Measurements from ENCODE around the gene CNTN4.

The CNTN4 gene

DNA sequence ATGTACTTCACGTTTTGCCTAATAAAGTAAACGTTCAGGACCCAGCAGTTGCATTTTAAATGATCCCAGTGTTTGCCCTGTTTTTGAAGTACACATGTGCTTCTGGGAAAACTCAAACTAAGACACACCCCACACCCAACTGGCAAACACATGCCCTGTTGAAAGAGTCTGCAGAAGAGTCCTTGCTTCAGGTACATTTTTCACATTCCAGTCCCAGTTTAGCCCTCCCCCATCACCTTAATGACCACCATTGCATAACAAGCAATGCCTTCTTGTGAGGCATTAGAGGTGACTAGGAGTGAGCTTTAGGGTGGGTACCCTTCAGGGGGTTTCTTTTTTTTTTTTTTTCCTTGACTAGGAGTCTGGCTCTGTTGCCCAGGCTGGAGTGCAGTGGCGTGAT, 322.3 kb downstream of the CNTN4 start:
- Histone ChIP-seq H3K4me3 (ENCODE audit: low read depth, low read length) (no peak overlapping the region), H3K36me3 (replicated peaks) (no peaks in the 10 kb centered on the region), H3K27ac (no peak overlapping the region), H3K27me3 (replicated peaks) (no peaks in the 10 kb centered on the region)
- DNase-seq = no peak
- in situ Hi-C loops (cut with HindIII; ENCODE audit: low pct_ligation_motif_present, low sequenced_read_pairs) = no loop called here
- TF ChIP-seq CTCF (IDR thresholded peaks at IDR 0.05; ENCODE audit: low read depth, low read length, missing control alignments) = no peak

- TF ChIP-seq CTCF (IDR thresholded peaks at IDR 0.05; ENCODE audit: low read depth, low read length, missing control alignments) = no peak
- Histone ChIP-seq H3K27me3 (replicated peaks) (no peaks in the 10 kb centered on the region), H3K27ac (no peak overlapping the region), H3K36me3 (replicated peaks) (no peaks in the 10 kb centered on the region), H3K4me3 (ENCODE audit: low read depth, low read length) (no peak overlapping the region)
- DNase-seq = no peak
- in situ Hi-C loops (cut with HindIII; ENCODE audit: low pct_ligation_motif_present, low sequenced_read_pairs) = no loop called here
Observed at GRCh38 chr3:2423143-2423542, 324.5 kb downstream of the CNTN4 start.

DNA sequence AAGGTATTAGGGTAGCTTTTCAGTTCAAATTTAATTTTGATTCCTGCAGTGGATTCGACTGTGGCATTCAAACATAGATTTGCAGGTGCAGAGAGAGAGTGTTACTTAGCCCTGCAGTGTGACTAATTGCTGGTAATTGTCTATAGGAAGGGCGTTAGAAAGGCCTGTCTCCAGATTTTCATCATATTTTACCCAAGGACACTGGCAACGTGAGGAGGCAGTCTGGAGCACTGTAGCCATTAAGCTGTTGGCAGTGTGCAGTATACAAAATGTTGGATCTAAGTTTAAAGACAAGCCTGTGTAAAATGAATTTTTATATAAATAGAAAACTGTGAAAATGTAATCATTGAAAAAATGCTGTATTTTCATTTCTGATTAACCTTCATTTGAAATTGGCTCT, 342.9 kb downstream of the CNTN4 start:
- Histone ChIP-seq H3K36me3 (replicated peaks) (no peaks in the 10 kb centered on the region), H3K4me3 (ENCODE audit: low read depth, low read length) (no peak overlapping the region), H3K27ac (no peak overlapping the region), H3K27me3 (replicated peaks) (no peaks in the 10 kb centered on the region)
- TF ChIP-seq CTCF (IDR thresholded peaks at IDR 0.05; ENCODE audit: low read depth, low read length, missing control alignments) = no peak
- DNase-seq = no peak
- in situ Hi-C loops (cut with HindIII; ENCODE audit: low pct_ligation_motif_present, low sequenced_read_pairs) = no loop called here

DNA sequence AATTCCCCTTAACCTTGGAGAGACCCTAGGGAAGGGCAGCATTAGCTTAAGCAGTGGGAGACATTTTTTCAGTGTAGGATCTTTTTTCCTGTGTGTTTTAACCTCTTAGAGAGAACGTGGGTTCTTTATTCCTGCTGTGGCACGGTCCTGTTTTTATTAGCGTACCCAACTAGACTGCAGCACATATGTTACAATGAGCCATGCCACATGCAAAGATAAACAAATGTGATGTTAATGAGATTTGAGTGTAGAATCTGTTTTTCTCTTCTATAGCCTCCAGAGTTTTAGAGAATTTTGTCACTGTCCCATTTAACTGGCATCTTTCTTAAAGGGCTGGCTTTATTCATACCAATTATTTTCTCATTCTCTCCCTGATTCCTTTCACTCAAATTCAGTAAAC, 347.5 kb downstream of the CNTN4 start:
- in situ Hi-C loops (cut with HindIII; ENCODE audit: low pct_ligation_motif_present, low sequenced_read_pairs) = no loop called here
- Histone ChIP-seq H3K4me3 (ENCODE audit: low read depth, low read length) (no peak overlapping the region), H3K27ac (no peak overlapping the region), H3K36me3 (replicated peaks) (no peaks in the 10 kb centered on the region), H3K27me3 (replicated peaks) (no peaks in the 10 kb centered on the region)
- TF ChIP-seq CTCF (IDR thresholded peaks at IDR 0.05; ENCODE audit: low read depth, low read length, missing control alignments) = no peak
- DNase-seq = no peak

- TF ChIP-seq CTCF (IDR thresholded peaks at IDR 0.05; ENCODE audit: low read depth, low read length, missing control alignments) = no peak
- in situ Hi-C loops (cut with HindIII; ENCODE audit: low pct_ligation_motif_present, low sequenced_read_pairs) = no loop called here
- no peak overlapping the region for H3K4me3 ChIP-seq (ENCODE audit: low read depth, low read length)
- H3K36me3 ChIP-seq (replicated peaks) = no peaks in the 10 kb centered on the region
- H3K27ac ChIP-seq = no peak overlapping the region
- H3K27me3 ChIP-seq (replicated peaks) = no peaks in the 10 kb centered on the region
- DNase-seq = no peak
Observed at GRCh38 chr3:2452249-2452648, 353.6 kb downstream of the CNTN4 start.

GRCh38 chr3:2454865-2455264, 356.2 kb downstream of the CNTN4 start:
- DNase-seq = no peak
- H3K27ac ChIP-seq = no peak overlapping the region
- H3K27me3 ChIP-seq (replicated peaks) = no peaks in the 10 kb centered on the region
- no peaks in the 10 kb centered on the region for H3K36me3 ChIP-seq (replicated peaks)
- TF ChIP-seq CTCF (IDR thresholded peaks at IDR 0.05; ENCODE audit: low read depth, low read length, missing control alignments) = no peak
- H3K4me3 ChIP-seq (ENCODE audit: low read depth, low read length) = no peak overlapping the region
- in situ Hi-C loops (cut with HindIII; ENCODE audit: low pct_ligation_motif_present, low sequenced_read_pairs) = no loop called here

Data from brain microvascular endothelial cell (primary cell).